H1 (cell line): Measurements from ENCODE around the gene AQP12A. TPM values are rescaled to one million over a fixed set of nuclear protein-coding genes. Genes with fewer than 3 reads are reported as not detected.

Source experiments
- CTCF ChIA-PET: fragments of 300-600 bp; sonication (Branson Sonifier 250); formaldehyde crosslinking; loops from one replicate; lab custom pipeline; 2021; ENCODE audit not compliant: partially characterized antibody; lab: Charles Lee
- POLR2A ChIA-PET: fragments of 300-600 bp; sonication (Branson Sonifier 250); formaldehyde crosslinking; loops from one replicate; lab custom pipeline; 2021; ENCODE audit warnings: inconsistent platforms; ENCODE audit not compliant: partially characterized antibody; lab: Charles Lee
- DNase-seq, 2 experiments: peaks; one replicate each; pipeline versions ENCODE4 v3.0.0 to v3.0.0-alpha.2; 2010 to 2022; ENCODE audit warnings: low spot score in 2 of 2, low read depth in 1 of 2, mixed read lengths in 1 of 2
- FAIRE-seq: peaks from 2 replicates; lab custom pipeline; 2011; peaks lifted over from hg19 to GRCh38; lab: Jason Lieb, UNC
- H2AFZ ChIP-seq: 2 replicates; pipeline ENCODE4 v1.8.1; 2012; ENCODE audit warnings: low read length, inconsistent platforms
- H2AK5ac ChIP-seq: 2 replicates; pipeline ENCODE4 v1.6.1; 2013; ENCODE audit warnings: low read depth, low read length
- H2BK120ac ChIP-seq: replicated peaks from 2 replicates; pipeline ENCODE3; 2013; ENCODE audit warnings: low read depth, low read length, inconsistent platforms
- H2BK12ac ChIP-seq: 2 replicates; pipeline ENCODE4 v1.6.1; 2013; ENCODE audit warnings: low read depth, low read length
- H2BK15ac ChIP-seq: 2 replicates; pipeline ENCODE4 v1.6.1; 2013; ENCODE audit warnings: low read length
- H2BK20ac ChIP-seq: 2 replicates; pipeline ENCODE4 v1.6.1; 2013; ENCODE audit warnings: low read length
- H2BK5ac ChIP-seq: 2 replicates; pipeline ENCODE4 v1.6.1; 2013; ENCODE audit warnings: low read depth, low read length
- H3K14ac ChIP-seq: 2 replicates; pipeline ENCODE4 v1.6.1; 2013; ENCODE audit warnings: inconsistent platforms; ENCODE audit not compliant: insufficient read length
- H3K18ac ChIP-seq: 2 replicates; pipeline ENCODE4 v1.6.1; 2013; ENCODE audit warnings: low read length; ENCODE audit errors: extremely low read depth
- H3K23ac ChIP-seq: 2 replicates; pipeline ENCODE4 v1.6.1; 2013; ENCODE audit warnings: inconsistent platforms; ENCODE audit not compliant: insufficient read length
- H3K23me2 ChIP-seq: 2 replicates; pipeline ENCODE4 v1.6.1; 2013; ENCODE audit warnings: low read depth, low read length
- H3K27ac ChIP-seq: 2 replicates; pipeline ENCODE4 v1.6.1; 2011; ENCODE audit warnings: low read depth, low read length, inconsistent platforms
- H3K27me3 ChIP-seq, 4 experiments: replicated peaks in 1 of 4; 1 replicate in 1 of 4; 2 replicates in 3 of 4; pipeline versions ENCODE4 v1.6.1 to v1.8.1; 2011 to 2013; ENCODE audit warnings: low read length in 3 of 4, mild to moderate bottlenecking in 3 of 4, inconsistent platforms in 2 of 4, mixed read lengths in 2 of 4, moderate library complexity in 1 of 4; ENCODE audit not compliant: control insufficient read depth in 3 of 4, insufficient read depth in 3 of 4; ENCODE audit errors: extremely low read depth in 1 of 4
- H3K36me3 ChIP-seq, 4 experiments: 2 replicates each; pipeline versions ENCODE4 v1.6.1 to v1.8.1; 2011 to 2013; ENCODE audit warnings: mild to moderate bottlenecking in 4 of 4, low read length in 3 of 4, moderate library complexity in 2 of 4, control low read depth in 1 of 4, inconsistent platforms in 1 of 4; ENCODE audit not compliant: insufficient read depth in 4 of 4, control insufficient read depth in 2 of 4
- H3K4ac ChIP-seq: replicated peaks from 2 replicates; pipeline ENCODE3; 2013; ENCODE audit warnings: low read length, low read depth, mixed read lengths, inconsistent platforms; ENCODE audit not compliant: insufficient read length
- H3K4me1 ChIP-seq, 4 experiments: replicated peaks in 1 of 4; 1 replicate in 1 of 4; 2 replicates in 3 of 4; pipeline versions ENCODE4 v1.6.1 to v1.8.1; 2011 to 2013; ENCODE audit warnings: low read length in 3 of 4, inconsistent platforms in 2 of 4, mixed read lengths in 1 of 4; ENCODE audit not compliant: insufficient read depth in 4 of 4, control insufficient read depth in 3 of 4
- H3K4me2 ChIP-seq, 2 experiments: 2 replicates each; pipeline versions ENCODE4 v1.6.1 to v1.8.1; 2011 to 2013; ENCODE audit warnings: low read depth in 2 of 2, low read length in 2 of 2, control low read depth in 1 of 2, inconsistent platforms in 1 of 2, mild to moderate bottlenecking in 1 of 2; ENCODE audit not compliant: insufficient read depth in 1 of 2
- H3K4me3 ChIP-seq, 4 experiments: fragments of 200-600, 300-600 bp in 1 of 4; sonication (generic), shearing (Covaris generic), sonication (Bioruptor Twin) in 1 of 4; 2 replicates each; pipeline versions ENCODE4 v1.5.1 to v1.8.1; 2011 to 2016; ENCODE audit warnings: low read length in 4 of 4, low read depth in 3 of 4, control low read depth in 2 of 4, inconsistent platforms in 2 of 4, mild to moderate bottlenecking in 2 of 4, mixed read lengths in 1 of 4, moderate library complexity in 1 of 4; ENCODE audit not compliant: insufficient read depth in 2 of 4; ENCODE audit errors: extremely low read depth in 1 of 4
- H3K56ac ChIP-seq: replicated peaks from 2 replicates; pipeline ENCODE3; 2013; ENCODE audit warnings: low read depth, mild to moderate bottlenecking, mixed read lengths, low read length, inconsistent platforms; ENCODE audit not compliant: insufficient read length
- H3K79me1 ChIP-seq: 2 replicates; pipeline ENCODE4 v1.6.1; 2013; ENCODE audit warnings: low read depth, low read length, control low read depth
- H3K79me2 ChIP-seq, 2 experiments: 2 replicates each; pipeline versions ENCODE4 v1.6.1 to v1.8.1; 2012 to 2013; ENCODE audit warnings: low read length in 2 of 2, mild to moderate bottlenecking in 2 of 2, inconsistent platforms in 1 of 2; ENCODE audit not compliant: insufficient read depth in 2 of 2, control insufficient read depth in 1 of 2
- H3K9ac ChIP-seq, 4 experiments: replicated peaks in 1 of 4; 1 replicate in 1 of 4; 2 replicates in 3 of 4; pipeline versions ENCODE4 v1.6.1 to v1.8.1; 2011 to 2013; ENCODE audit warnings: low read depth in 3 of 4, low read length in 3 of 4, control low read depth in 2 of 4, mild to moderate bottlenecking in 2 of 4, moderate library complexity in 2 of 4, inconsistent platforms in 1 of 4; ENCODE audit errors: extremely low read depth in 1 of 4
- H3K9me3 ChIP-seq, 2 experiments: 2 replicates each; pipeline versions ENCODE4 v1.6.1 to v1.8.1; 2012 to 2013; ENCODE audit warnings: mild to moderate bottlenecking in 2 of 2, moderate library complexity in 2 of 2, control low read depth in 1 of 2, inconsistent platforms in 1 of 2, low read depth in 1 of 2, low read length in 1 of 2, mixed read lengths in 1 of 2; ENCODE audit not compliant: insufficient read depth in 2 of 2
- H4K20me1 ChIP-seq, 2 experiments: replicated peaks in 1 of 2; 2 replicates each; pipeline versions ENCODE3 to v1.8.1; 2011 to 2013; ENCODE audit warnings: inconsistent platforms in 2 of 2, low read length in 2 of 2, mild to moderate bottlenecking in 1 of 2; ENCODE audit not compliant: insufficient read depth in 2 of 2, control insufficient read depth in 1 of 2
- H4K5ac ChIP-seq: 2 replicates; pipeline ENCODE4 v1.6.1; 2013; ENCODE audit warnings: low read length, low read depth, mixed read lengths, inconsistent platforms; ENCODE audit not compliant: insufficient read length
- H4K8ac ChIP-seq: 2 replicates; pipeline ENCODE4 v1.8.0; 2013; ENCODE audit warnings: mild to moderate bottlenecking, moderate library complexity, low read length, inconsistent platforms; ENCODE audit not compliant: insufficient read depth; ENCODE audit errors: extremely low read depth
- H4K91ac ChIP-seq: replicated peaks from 2 replicates; pipeline ENCODE3; 2013; ENCODE audit warnings: low read length, mixed read lengths, inconsistent platforms; ENCODE audit not compliant: insufficient read length
- BACH1 ChIP-seq: IDR thresholded peaks from 2 replicates; pipeline ENCODE4 v1.6.1; 2012; ENCODE audit warnings: low read length, improper control_type of control experiment
- BCL11A ChIP-seq, 2 experiments: IDR thresholded peaks; one replicate each; pipeline ENCODE4 v1.6.1; 2011; ENCODE audit warnings: low read depth in 2 of 2, low read length in 2 of 2, mild to moderate bottlenecking in 2 of 2
- BRCA1 ChIP-seq: IDR thresholded peaks from 2 replicates; pipeline ENCODE4 v1.6.1; 2012; ENCODE audit warnings: low read depth, low read length, improper control_type of control experiment
- CBX5 ChIP-seq: fragments of 300-800, 300-1000 bp; sonication (generic); IDR thresholded peaks from 2 replicates; pipeline ENCODE4 v1.7.1; 2016; ENCODE audit warnings: antibody characterized with exemption, low read length, low read depth
- CBX8 ChIP-seq: fragments of 300-800, 300-1000 bp; sonication (generic); IDR thresholded peaks from 2 replicates; pipeline ENCODE4 v1.7.1; 2016; ENCODE audit warnings: low read depth, low read length, borderline replicate concordance
- CHD2 ChIP-seq: IDR thresholded peaks from 2 replicates; pipeline ENCODE4 v1.6.1; 2012; ENCODE audit warnings: low read length, improper control_type of control experiment
- EP300 ChIP-seq, 2 experiments: IDR thresholded peaks; 1 replicate in 1 of 2; 2 replicates in 1 of 2; pipeline ENCODE4 v1.6.1; 2011 to 2012; ENCODE audit warnings: low read depth in 2 of 2, low read length in 2 of 2, mild to moderate bottlenecking in 2 of 2, borderline replicate concordance in 1 of 2, inconsistent platforms in 1 of 2, moderate library complexity in 1 of 2
- HDAC2 ChIP-seq, 2 experiments: fragments of 300-600 bp in 1 of 2; sonication (generic) in 1 of 2; IDR thresholded peaks; 2 replicates each; pipeline ENCODE4 v1.6.1; 2011 to 2012; ENCODE audit warnings: low read depth in 2 of 2, low read length in 2 of 2, mild to moderate bottlenecking in 2 of 2, moderate library complexity in 2 of 2, borderline replicate concordance in 1 of 2, inconsistent platforms in 1 of 2
- NRF1 ChIP-seq: IDR thresholded peaks from 2 replicates; pipeline ENCODE4 v1.6.1; 2011; ENCODE audit warnings: mild to moderate bottlenecking, low read depth, low read length, improper control_type of control experiment
- RAD21 ChIP-seq, 2 experiments: IDR thresholded peaks in 1 of 2; conservative IDR thresholded peaks in 1 of 2; 2 replicates each; pipeline ENCODE4 v1.6.1; 2011; ENCODE audit warnings: low read depth in 2 of 2, low read length in 2 of 2, improper control_type of control experiment in 1 of 2, inconsistent platforms in 1 of 2, mild to moderate bottlenecking in 1 of 2, moderate library complexity in 1 of 2
- RXRA ChIP-seq: IDR thresholded peaks from 2 replicates; pipeline ENCODE4 v1.6.1; 2011; ENCODE audit warnings: low read depth, mild to moderate bottlenecking, low read length, moderate library complexity; ENCODE audit not compliant: insufficient read depth
- SP1 ChIP-seq: IDR thresholded peaks from 2 replicates; pipeline ENCODE4 v1.6.1; 2011; ENCODE audit warnings: low read depth, low read length
- SUZ12 ChIP-seq: fragments of 200-600 bp; sonication (generic); IDR thresholded peaks from 2 replicates; pipeline ENCODE4 v1.6.1; 2012; ENCODE audit warnings: mild to moderate bottlenecking, inconsistent platforms, low read length, moderate library complexity, mixed read lengths
- TBP ChIP-seq: IDR thresholded peaks from 2 replicates; pipeline ENCODE4 v1.6.1; 2011; ENCODE audit warnings: low read depth, low read length, improper control_type of control experiment
- WGBS, 2 experiments: shearing (Covaris generic) in 1 of 2; methylation state at CpG; one replicate each; pipeline versions ENCODE4 v1.1.6 to v1.1.7; 2013 to 2015; ENCODE audit warnings: low lambda C conversion rate in 2 of 2, mixed read lengths in 2 of 2, inconsistent platforms in 1 of 2, low coverage in 1 of 2, missing lambda C conversion rate in 1 of 2; ENCODE audit not compliant: insufficient replicate concordance in 2 of 2, insufficient coverage in 1 of 2, insufficient read length in 1 of 2; ENCODE audit errors: extremely low coverage in 1 of 2, missing lambda C conversion rate in 1 of 2; 5-methylcytosine and 5-hydroxymethylcytosine counted together
- polyA plus RNA-seq, 7 experiments: library from polyadenylated mRNA; depleted of rRNA in 3 of 7; stranded (reverse) in 5 of 7; unstranded in 2 of 7; fragments of >200 nt in 5 of 7; fragments of 200-250 nt in 2 of 7; gene quantifications; 1 replicate in 5 of 7; 2 replicates in 1 of 7; 4 replicates in 1 of 7; pipeline versions ENCODE4 v1.2.1 to v1.2.3, GENCODE V29; 2011 to 2013; ENCODE audit warnings: missing spikeins in 2 of 7, mixed read lengths in 2 of 7
- total RNA-seq: library from RNA; stranded (reverse); fragmentation: NEBNext Ultra II Directional; extraction: Animal tissue kit (Norgen Biotek cat#: 25700); gene quantifications from 2 replicates; pipeline ENCODE4 v1.2.1, GENCODE V29; 2021

AQP12A gene
- total and polyA plus RNA-seq, 2 of the 8 experiments (the other 6 are each of a cell fraction or from before 2014, with no cell fraction given), result not detected

- 91% methylated on average over 10 of the region's 10 CpGs; no CpG with 5 or more reads in 1 of the 2 experiments for WGBS, 2 experiments
- no peak overlapping the region for H2AK5ac ChIP-seq
- H4K91ac ChIP-seq, result no peak overlapping the region
- no peak overlapping the region for H2BK120ac ChIP-seq
- H4K8ac ChIP-seq, result no peak overlapping the region
- CTCF ChIA-PET, result interaction anchor here (1.5 to 2.0 kb wide), 2 partner anchors 24 to 42 kb away, joined by 3 to 6 read pairs; no protein-coding TSS in a partner anchor
- no peak overlapping the region for H4K5ac ChIP-seq
- H3K9me3 ChIP-seq, result no peaks in the 10 kb centered on the region
- H3K18ac ChIP-seq, result no peak overlapping the region
- peaks cover 0 to 10% (median 6%) of the 10 kb centered on the region in 4 experiments; a peak in 5 of 7 replicates for H3K4me1 ChIP-seq
- POLR2A ChIA-PET, result no interaction called here
- FAIRE-seq (no peak), DNase-seq (peak in 1 of 2 experiments; percentile 10)
- no peaks in the 10 kb centered on the region for H3K23me2 ChIP-seq
- no peak overlapping the region for H3K27ac ChIP-seq
- no peak overlapping the region for H3K23ac ChIP-seq
- no peaks in the 10 kb centered on the region for H3K36me3 ChIP-seq
- H3K79me2 ChIP-seq, result no peaks in the 10 kb centered on the region
- no peak overlapping the region for H3K9ac ChIP-seq
- no peak overlapping the region for H3K56ac ChIP-seq
- H3K27me3 ChIP-seq, result peaks cover 0 to 4% (median 2%) of the 10 kb centered on the region in 4 experiments; a peak in 3 of 7 replicates
- no peaks in the 10 kb centered on the region for H4K20me1 ChIP-seq
- no peak overlapping the region for H2BK20ac ChIP-seq
- H2AFZ ChIP-seq, result no peak overlapping the region
- no peaks in the 10 kb centered on the region for H3K79me1 ChIP-seq
- no peak overlapping the region for H2BK12ac ChIP-seq
- no peak overlapping the region for H3K4me2 ChIP-seq
- H3K4me3 ChIP-seq, result no peak overlapping the region
- no peak overlapping the region for H3K14ac ChIP-seq
- H2BK5ac ChIP-seq, result no peak overlapping the region
- H2BK15ac ChIP-seq, result no peak overlapping the region
- H3K4ac ChIP-seq, result no peak overlapping the region
- no peak for TF ChIP-seq CBX8
- no peak for TF ChIP-seq SUZ12
- no peak for TF ChIP-seq BRCA1
- TF ChIP-seq NRF1, result no peak
- TF ChIP-seq EP300 (IDR thresholded peaks at IDR 0.05; ENCODE audit: borderline replicate concordance in 1 of 2, low read depth in 2 of 2, low read length in 2 of 2), result no peak
- TF ChIP-seq RAD21 (IDR thresholded peaks at IDR 0.05 in 1 of 2, conservative IDR thresholded peaks at IDR 0.05 in 1 of 2; ENCODE audit: low read depth in 2 of 2, low read length in 2 of 2), result no peak
- TF ChIP-seq RXRA, result no peak
- TF ChIP-seq BCL11A (IDR thresholded peaks at IDR 0.05; ENCODE audit: low read depth in 2 of 2, low read length in 2 of 2), result no peak
- TF ChIP-seq CHD2, result no peak
- no peak for TF ChIP-seq SP1
- no peak for TF ChIP-seq TBP
- TF ChIP-seq HDAC2 (IDR thresholded peaks at IDR 0.05; ENCODE audit: borderline replicate concordance in 1 of 2, low read depth in 2 of 2, low read length in 2 of 2), result no peak
- TF ChIP-seq CBX5, result no peak
- TF ChIP-seq BACH1, result no peak
Observed at GRCh38 chr2:240645801-240646175, 45.9 kb upstream of the AQP12A start.
